22Rv1 (cell line): ENCODE results near the gene NPR3.

Experiments
- CTCF ChIP-seq: fragments of 450-650 bp; IDR thresholded peaks from 2 replicates; pipeline ENCODE4 v1.5.1; 2017; ENCODE audit warnings: mild to moderate bottlenecking
- ZFX ChIP-seq: fragments of 450-650 bp; IDR thresholded peaks from 2 replicates; pipeline ENCODE4 v1.6.1; 2017; ENCODE audit warnings: antibody characterized with exemption, borderline replicate concordance

GRCh38 chr5:32673272-32673671 is 37.8 kb upstream of the NPR3 start:
- TF ChIP-seq CTCF (no peak), ZFX (no peak)
